ENCODE data around the gene GPSM1. TPM values are rescaled to one million over a fixed set of nuclear protein-coding genes. Genes with fewer than 3 reads are reported as not detected.

GPSM1 gene
- polyA plus RNA-seq, 1 donor: 39.9 TPM

GRCh38 chr9:136291306-136292025 is 35.9 kb upstream of the GPSM1 start:
- Histone ChIP-seq H3K27ac (ENCODE audit: low read length) (no peak overlapping the region), H3K4me1 (ENCODE audit: control insufficient read depth, insufficient read depth, low read length) (peaks cover 2% of the 10 kb centered on the region), H3K9me3 (ENCODE audit: control insufficient read depth, low read depth, low read length) (peaks cover 5% of the 10 kb centered on the region), H3K36me3 (ENCODE audit: control insufficient read depth, insufficient read depth, low read length) (no peaks in the 10 kb centered on the region), H3K27me3 (ENCODE audit: control insufficient read depth, insufficient read depth, low read length) (peaks cover 2% of the 10 kb centered on the region), H3K4me3 (ENCODE audit: low read length) (no peak overlapping the region)
- WGBS (ENCODE audit: insufficient coverage, low lambda C conversion rate): no CpG with 5 or more reads among the region's 22 CpGs
- DNase-seq: no peak

GRCh38 chr9:136292026-136292538 is 35.3 kb upstream of the GPSM1 start:
- H3K4me1 ChIP-seq (ENCODE audit: control insufficient read depth, insufficient read depth, low read length): peaks cover 7% of the 10 kb centered on the region
- no peaks in the 10 kb centered on the region for H3K27me3 ChIP-seq (ENCODE audit: control insufficient read depth, insufficient read depth, low read length)
- peaks cover 5% of the 10 kb centered on the region for H3K9me3 ChIP-seq (ENCODE audit: control insufficient read depth, low read depth, low read length)
- no CpG with 5 or more reads among the region's 19 CpGs for WGBS (ENCODE audit: insufficient coverage, low lambda C conversion rate)
- no peak for DNase-seq
- no peak overlapping the region for H3K4me3 ChIP-seq (ENCODE audit: low read length)
- no peak overlapping the region for H3K27ac ChIP-seq (ENCODE audit: low read length)
- H3K36me3 ChIP-seq (ENCODE audit: control insufficient read depth, insufficient read depth, low read length): no peaks in the 10 kb centered on the region

GRCh38 chr9:136292591-136293448 is 34.5 kb upstream of the GPSM1 start:
- Histone ChIP-seq H3K4me1 (ENCODE audit: control insufficient read depth, insufficient read depth, low read length) (peaks cover 10% of the 10 kb centered on the region), H3K4me3 (ENCODE audit: low read length) (no peak overlapping the region), H3K27ac (ENCODE audit: low read length) (no peak overlapping the region), H3K9me3 (ENCODE audit: control insufficient read depth, low read depth, low read length) (peaks cover 5% of the 10 kb centered on the region), H3K36me3 (ENCODE audit: control insufficient read depth, insufficient read depth, low read length) (no peaks in the 10 kb centered on the region), H3K27me3 (ENCODE audit: control insufficient read depth, insufficient read depth, low read length) (no peaks in the 10 kb centered on the region)
- no peak for DNase-seq
- WGBS (ENCODE audit: insufficient coverage, low lambda C conversion rate): no CpG with 5 or more reads among the region's 34 CpGs

GRCh38 chr9:136293476-136294077 is 33.8 kb upstream of the GPSM1 start:
- Histone ChIP-seq H3K4me1 (ENCODE audit: control insufficient read depth, insufficient read depth, low read length) (peaks cover 10% of the 10 kb centered on the region), H3K9me3 (ENCODE audit: control insufficient read depth, low read depth, low read length) (peaks cover 5% of the 10 kb centered on the region), H3K36me3 (ENCODE audit: control insufficient read depth, insufficient read depth, low read length) (no peaks in the 10 kb centered on the region), H3K27me3 (ENCODE audit: control insufficient read depth, insufficient read depth, low read length) (no peaks in the 10 kb centered on the region), H3K4me3 (ENCODE audit: low read length) (no peak overlapping the region), H3K27ac (ENCODE audit: low read length) (no peak overlapping the region)
- no peak for DNase-seq
- WGBS (ENCODE audit: insufficient coverage, low lambda C conversion rate): 88% methylated on average over 5 of the region's 14 CpGs

- no peaks in the 10 kb centered on the region for H3K27me3 ChIP-seq (ENCODE audit: control insufficient read depth, insufficient read depth, low read length)
- WGBS (ENCODE audit: insufficient coverage, low lambda C conversion rate): no CpG with 5 or more reads among the region's 5 CpGs
Measured at GRCh38 chr9:136294437-136294836, 32.9 kb upstream of the GPSM1 start.

GRCh38 chr9:136295055-136295454 is 32.3 kb upstream of the GPSM1 start:
- peaks cover 5% of the 10 kb centered on the region for H3K9me3 ChIP-seq (ENCODE audit: control insufficient read depth, low read depth, low read length)
- no peak overlapping the region for H3K4me3 ChIP-seq (ENCODE audit: low read length)
- no peaks in the 10 kb centered on the region for H3K36me3 ChIP-seq (ENCODE audit: control insufficient read depth, insufficient read depth, low read length)
- H3K27ac ChIP-seq (ENCODE audit: low read length): no peak overlapping the region
- peaks cover 10% of the 10 kb centered on the region for H3K4me1 ChIP-seq (ENCODE audit: control insufficient read depth, insufficient read depth, low read length)
- 75% methylated on average over 1 of the region's 16 CpGs for WGBS (ENCODE audit: insufficient coverage, low lambda C conversion rate)
- no peak for DNase-seq
- H3K27me3 ChIP-seq (ENCODE audit: control insufficient read depth, insufficient read depth, low read length): no peaks in the 10 kb centered on the region

More at GRCh38 chr9:136294437-136294836, 32.9 kb upstream of the GPSM1 start:
- no peaks in the 10 kb centered on the region for H3K36me3 ChIP-seq (ENCODE audit: control insufficient read depth, insufficient read depth, low read length)
- H3K4me1 ChIP-seq (ENCODE audit: control insufficient read depth, insufficient read depth, low read length): peaks cover 10% of the 10 kb centered on the region
- no peak for DNase-seq
- H3K9me3 ChIP-seq (ENCODE audit: control insufficient read depth, low read depth, low read length): peaks cover 5% of the 10 kb centered on the region
- no peak overlapping the region for H3K27ac ChIP-seq (ENCODE audit: low read length)
- no peak overlapping the region for H3K4me3 ChIP-seq (ENCODE audit: low read length)

- peaks cover 5% of the 10 kb centered on the region for H3K9me3 ChIP-seq (ENCODE audit: control insufficient read depth, low read depth, low read length)
- no peaks in the 10 kb centered on the region for H3K27me3 ChIP-seq (ENCODE audit: control insufficient read depth, insufficient read depth, low read length)
- DNase-seq: no peak
- H3K4me3 ChIP-seq (ENCODE audit: low read length): no peak overlapping the region
- WGBS (ENCODE audit: insufficient coverage, low lambda C conversion rate): no CpG with 5 or more reads among the region's 37 CpGs
- no peak overlapping the region for H3K27ac ChIP-seq (ENCODE audit: low read length)
- peaks cover 10% of the 10 kb centered on the region for H3K4me1 ChIP-seq (ENCODE audit: control insufficient read depth, insufficient read depth, low read length)
- no peaks in the 10 kb centered on the region for H3K36me3 ChIP-seq (ENCODE audit: control insufficient read depth, insufficient read depth, low read length)
Measured at GRCh38 chr9:136295542-136296433, 31.6 kb upstream of the GPSM1 start.

GRCh38 chr9:136296434-136297015 is 30.8 kb upstream of the GPSM1 start:
- Histone ChIP-seq H3K4me1 (ENCODE audit: control insufficient read depth, insufficient read depth, low read length) (peaks cover 10% of the 10 kb centered on the region), H3K27ac (ENCODE audit: low read length) (no peak overlapping the region), H3K36me3 (ENCODE audit: control insufficient read depth, insufficient read depth, low read length) (no peaks in the 10 kb centered on the region), H3K27me3 (ENCODE audit: control insufficient read depth, insufficient read depth, low read length) (no peaks in the 10 kb centered on the region), H3K4me3 (ENCODE audit: low read length) (no peak overlapping the region), H3K9me3 (ENCODE audit: control insufficient read depth, low read depth, low read length) (peaks cover 5% of the 10 kb centered on the region)
- no peak for DNase-seq
- WGBS (ENCODE audit: insufficient coverage, low lambda C conversion rate): no CpG with 5 or more reads among the region's 16 CpGs

GRCh38 chr9:136297016-136297691 is 30.2 kb upstream of the GPSM1 start:
- H3K27me3 ChIP-seq (ENCODE audit: control insufficient read depth, insufficient read depth, low read length): no peaks in the 10 kb centered on the region
- no peak overlapping the region for H3K27ac ChIP-seq (ENCODE audit: low read length)
- peaks cover 10% of the 10 kb centered on the region for H3K4me1 ChIP-seq (ENCODE audit: control insufficient read depth, insufficient read depth, low read length)
- peaks cover 5% of the 10 kb centered on the region for H3K9me3 ChIP-seq (ENCODE audit: control insufficient read depth, low read depth, low read length)
- H3K36me3 ChIP-seq (ENCODE audit: control insufficient read depth, insufficient read depth, low read length): no peaks in the 10 kb centered on the region
- no CpG with 5 or more reads among the region's 25 CpGs for WGBS (ENCODE audit: insufficient coverage, low lambda C conversion rate)
- H3K4me3 ChIP-seq (ENCODE audit: low read length): no peak overlapping the region
- peak in 1 of 2 donors; percentile 43 for DNase-seq
